H1 (cell line): ENCODE data around the gene OLIG2. TPM values are rescaled to one million over a fixed set of nuclear protein-coding genes. Genes with fewer than 3 reads are reported as not detected.

Source experiments
- CTCF ChIA-PET: fragments of 300-600 bp; sonication (Branson Sonifier 250); formaldehyde crosslinking; loops from one replicate; lab custom pipeline; 2021; ENCODE audit not compliant: partially characterized antibody; lab: Charles Lee
- POLR2A ChIA-PET: fragments of 300-600 bp; sonication (Branson Sonifier 250); formaldehyde crosslinking; loops from one replicate; lab custom pipeline; 2021; ENCODE audit warnings: inconsistent platforms; ENCODE audit not compliant: partially characterized antibody; lab: Charles Lee
- DNase-seq, 2 experiments: peaks; one replicate each; pipeline versions ENCODE4 v3.0.0 to v3.0.0-alpha.2; 2010 to 2022; ENCODE audit warnings: low spot score in 2 of 2, low read depth in 1 of 2, mixed read lengths in 1 of 2
- FAIRE-seq: peaks from 2 replicates; lab custom pipeline; 2011; peaks lifted over from hg19 to GRCh38; lab: Jason Lieb, UNC
- H2AFZ ChIP-seq: 2 replicates; pipeline ENCODE4 v1.8.1; 2012; ENCODE audit warnings: low read length, inconsistent platforms
- H2AK5ac ChIP-seq: 2 replicates; pipeline ENCODE4 v1.6.1; 2013; ENCODE audit warnings: low read depth, low read length
- H2BK120ac ChIP-seq: replicated peaks from 2 replicates; pipeline ENCODE3; 2013; ENCODE audit warnings: low read depth, low read length, inconsistent platforms
- H2BK12ac ChIP-seq: 2 replicates; pipeline ENCODE4 v1.6.1; 2013; ENCODE audit warnings: low read depth, low read length
- H2BK15ac ChIP-seq: 2 replicates; pipeline ENCODE4 v1.6.1; 2013; ENCODE audit warnings: low read length
- H2BK20ac ChIP-seq: 2 replicates; pipeline ENCODE4 v1.6.1; 2013; ENCODE audit warnings: low read length
- H2BK5ac ChIP-seq: 2 replicates; pipeline ENCODE4 v1.6.1; 2013; ENCODE audit warnings: low read depth, low read length
- H3K14ac ChIP-seq: 2 replicates; pipeline ENCODE4 v1.6.1; 2013; ENCODE audit warnings: inconsistent platforms; ENCODE audit not compliant: insufficient read length
- H3K18ac ChIP-seq: 2 replicates; pipeline ENCODE4 v1.6.1; 2013; ENCODE audit warnings: low read length; ENCODE audit errors: extremely low read depth
- H3K23ac ChIP-seq: 2 replicates; pipeline ENCODE4 v1.6.1; 2013; ENCODE audit warnings: inconsistent platforms; ENCODE audit not compliant: insufficient read length
- H3K23me2 ChIP-seq: 2 replicates; pipeline ENCODE4 v1.6.1; 2013; ENCODE audit warnings: low read depth, low read length
- H3K27ac ChIP-seq: 2 replicates; pipeline ENCODE4 v1.6.1; 2011; ENCODE audit warnings: low read depth, low read length, inconsistent platforms
- H3K27me3 ChIP-seq, 4 experiments: replicated peaks in 1 of 4; 1 replicate in 1 of 4; 2 replicates in 3 of 4; pipeline versions ENCODE4 v1.6.1 to v1.8.1; 2011 to 2013; ENCODE audit warnings: low read length in 3 of 4, mild to moderate bottlenecking in 3 of 4, inconsistent platforms in 2 of 4, mixed read lengths in 2 of 4, moderate library complexity in 1 of 4; ENCODE audit not compliant: control insufficient read depth in 3 of 4, insufficient read depth in 3 of 4; ENCODE audit errors: extremely low read depth in 1 of 4
- H3K36me3 ChIP-seq, 4 experiments: 2 replicates each; pipeline versions ENCODE4 v1.6.1 to v1.8.1; 2011 to 2013; ENCODE audit warnings: mild to moderate bottlenecking in 4 of 4, low read length in 3 of 4, moderate library complexity in 2 of 4, control low read depth in 1 of 4, inconsistent platforms in 1 of 4; ENCODE audit not compliant: insufficient read depth in 4 of 4, control insufficient read depth in 2 of 4
- H3K4ac ChIP-seq: replicated peaks from 2 replicates; pipeline ENCODE3; 2013; ENCODE audit warnings: low read length, low read depth, mixed read lengths, inconsistent platforms; ENCODE audit not compliant: insufficient read length
- H3K4me1 ChIP-seq, 4 experiments: replicated peaks in 1 of 4; 1 replicate in 1 of 4; 2 replicates in 3 of 4; pipeline versions ENCODE4 v1.6.1 to v1.8.1; 2011 to 2013; ENCODE audit warnings: low read length in 3 of 4, inconsistent platforms in 2 of 4, mixed read lengths in 1 of 4; ENCODE audit not compliant: insufficient read depth in 4 of 4, control insufficient read depth in 3 of 4
- H3K4me2 ChIP-seq, 2 experiments: 2 replicates each; pipeline versions ENCODE4 v1.6.1 to v1.8.1; 2011 to 2013; ENCODE audit warnings: low read depth in 2 of 2, low read length in 2 of 2, control low read depth in 1 of 2, inconsistent platforms in 1 of 2, mild to moderate bottlenecking in 1 of 2; ENCODE audit not compliant: insufficient read depth in 1 of 2
- H3K4me3 ChIP-seq, 4 experiments: fragments of 200-600, 300-600 bp in 1 of 4; sonication (generic), shearing (Covaris generic), sonication (Bioruptor Twin) in 1 of 4; 2 replicates each; pipeline versions ENCODE4 v1.5.1 to v1.8.1; 2011 to 2016; ENCODE audit warnings: low read length in 4 of 4, low read depth in 3 of 4, control low read depth in 2 of 4, inconsistent platforms in 2 of 4, mild to moderate bottlenecking in 2 of 4, mixed read lengths in 1 of 4, moderate library complexity in 1 of 4; ENCODE audit not compliant: insufficient read depth in 2 of 4; ENCODE audit errors: extremely low read depth in 1 of 4
- H3K56ac ChIP-seq: replicated peaks from 2 replicates; pipeline ENCODE3; 2013; ENCODE audit warnings: low read depth, mild to moderate bottlenecking, mixed read lengths, low read length, inconsistent platforms; ENCODE audit not compliant: insufficient read length
- H3K79me1 ChIP-seq: 2 replicates; pipeline ENCODE4 v1.6.1; 2013; ENCODE audit warnings: low read depth, low read length, control low read depth
- H3K79me2 ChIP-seq, 2 experiments: 2 replicates each; pipeline versions ENCODE4 v1.6.1 to v1.8.1; 2012 to 2013; ENCODE audit warnings: low read length in 2 of 2, mild to moderate bottlenecking in 2 of 2, inconsistent platforms in 1 of 2; ENCODE audit not compliant: insufficient read depth in 2 of 2, control insufficient read depth in 1 of 2
- H3K9ac ChIP-seq, 4 experiments: replicated peaks in 1 of 4; 1 replicate in 1 of 4; 2 replicates in 3 of 4; pipeline versions ENCODE4 v1.6.1 to v1.8.1; 2011 to 2013; ENCODE audit warnings: low read depth in 3 of 4, low read length in 3 of 4, control low read depth in 2 of 4, mild to moderate bottlenecking in 2 of 4, moderate library complexity in 2 of 4, inconsistent platforms in 1 of 4; ENCODE audit errors: extremely low read depth in 1 of 4
- H3K9me3 ChIP-seq, 2 experiments: 2 replicates each; pipeline versions ENCODE4 v1.6.1 to v1.8.1; 2012 to 2013; ENCODE audit warnings: mild to moderate bottlenecking in 2 of 2, moderate library complexity in 2 of 2, control low read depth in 1 of 2, inconsistent platforms in 1 of 2, low read depth in 1 of 2, low read length in 1 of 2, mixed read lengths in 1 of 2; ENCODE audit not compliant: insufficient read depth in 2 of 2
- H4K20me1 ChIP-seq, 2 experiments: replicated peaks in 1 of 2; 2 replicates each; pipeline versions ENCODE3 to v1.8.1; 2011 to 2013; ENCODE audit warnings: inconsistent platforms in 2 of 2, low read length in 2 of 2, mild to moderate bottlenecking in 1 of 2; ENCODE audit not compliant: insufficient read depth in 2 of 2, control insufficient read depth in 1 of 2
- H4K5ac ChIP-seq: 2 replicates; pipeline ENCODE4 v1.6.1; 2013; ENCODE audit warnings: low read length, low read depth, mixed read lengths, inconsistent platforms; ENCODE audit not compliant: insufficient read length
- H4K8ac ChIP-seq: 2 replicates; pipeline ENCODE4 v1.8.0; 2013; ENCODE audit warnings: mild to moderate bottlenecking, moderate library complexity, low read length, inconsistent platforms; ENCODE audit not compliant: insufficient read depth; ENCODE audit errors: extremely low read depth
- H4K91ac ChIP-seq: replicated peaks from 2 replicates; pipeline ENCODE3; 2013; ENCODE audit warnings: low read length, mixed read lengths, inconsistent platforms; ENCODE audit not compliant: insufficient read length
- E2F6 ChIP-seq: IDR thresholded peaks from 2 replicates; pipeline ENCODE4 v1.6.1; 2012; ENCODE audit warnings: inconsistent platforms
- NRF1 ChIP-seq: IDR thresholded peaks from 2 replicates; pipeline ENCODE4 v1.6.1; 2011; ENCODE audit warnings: mild to moderate bottlenecking, low read depth, low read length, improper control_type of control experiment
- RXRA ChIP-seq: IDR thresholded peaks from 2 replicates; pipeline ENCODE4 v1.6.1; 2011; ENCODE audit warnings: low read depth, mild to moderate bottlenecking, low read length, moderate library complexity; ENCODE audit not compliant: insufficient read depth
- WGBS, 2 experiments: shearing (Covaris generic) in 1 of 2; methylation state at CpG; one replicate each; pipeline versions ENCODE4 v1.1.6 to v1.1.7; 2013 to 2015; ENCODE audit warnings: low lambda C conversion rate in 2 of 2, mixed read lengths in 2 of 2, inconsistent platforms in 1 of 2, low coverage in 1 of 2, missing lambda C conversion rate in 1 of 2; ENCODE audit not compliant: insufficient replicate concordance in 2 of 2, insufficient coverage in 1 of 2, insufficient read length in 1 of 2; ENCODE audit errors: extremely low coverage in 1 of 2, missing lambda C conversion rate in 1 of 2; 5-methylcytosine and 5-hydroxymethylcytosine counted together
- polyA plus RNA-seq, 7 experiments: library from polyadenylated mRNA; depleted of rRNA in 3 of 7; stranded (reverse) in 5 of 7; unstranded in 2 of 7; fragments of >200 nt in 5 of 7; fragments of 200-250 nt in 2 of 7; gene quantifications; 1 replicate in 5 of 7; 2 replicates in 1 of 7; 4 replicates in 1 of 7; pipeline versions ENCODE4 v1.2.1 to v1.2.3, GENCODE V29; 2011 to 2013; ENCODE audit warnings: missing spikeins in 2 of 7, mixed read lengths in 2 of 7
- total RNA-seq: library from RNA; stranded (reverse); fragmentation: NEBNext Ultra II Directional; extraction: Animal tissue kit (Norgen Biotek cat#: 25700); gene quantifications from 2 replicates; pipeline ENCODE4 v1.2.1, GENCODE V29; 2021
- TF ChIP-seq, protein P1 (sequence below): IDR thresholded peaks from 2 replicates; pipeline ENCODE4 v1.6.1; 2012; ENCODE audit warnings: inconsistent platforms
- TF ChIP-seq, protein P2 (sequence below): IDR thresholded peaks from 2 replicates; pipeline ENCODE4 v1.6.1; 2011; ENCODE audit warnings: low read length, improper control_type of control experiment

Gene OLIG2
- total and polyA plus RNA-seq, 2 of the 8 experiments (the other 6 are each of a cell fraction or from before 2014, with no cell fraction given): 0.79 TPM; not detected in 1

DNA sequence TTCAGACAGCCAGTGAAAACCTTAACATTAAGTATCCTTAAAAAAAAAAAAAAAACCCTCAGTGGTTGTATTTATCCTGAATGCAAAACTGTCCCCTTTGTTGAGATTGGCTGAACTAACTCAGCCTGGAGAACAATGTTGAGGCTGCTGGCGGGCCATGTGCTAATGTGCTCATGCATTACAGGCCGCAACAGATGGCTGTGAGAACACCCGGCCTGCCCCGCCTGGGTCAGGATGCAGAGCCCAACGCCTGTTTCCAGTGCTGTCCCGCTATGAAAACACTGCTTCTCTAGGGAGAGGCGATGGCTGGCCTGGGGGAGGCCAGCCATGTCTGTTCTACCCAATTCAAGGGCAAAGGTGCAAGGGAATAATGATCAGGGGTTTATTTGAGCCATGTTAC lies 13.8 kb downstream of the OLIG2 start:
- CTCF ChIA-PET: interaction anchor here (1.2 to 1.3 kb wide), 2 partner anchors 88 to 263 kb away, joined by 3 read pairs; no protein-coding TSS in a partner anchor
- WGBS, 2 experiments: 70% methylated on average over 7 of the region's 7 CpGs; no CpG with 5 or more reads in 1 of the 2 experiments
- Histone ChIP-seq H4K91ac (no peak overlapping the region), H4K8ac (no peak overlapping the region), H2BK120ac (no peak overlapping the region), H3K79me1 (no peaks in the 10 kb centered on the region), H3K4ac (no peak overlapping the region), H4K5ac (no peak overlapping the region), H3K56ac (no peak overlapping the region), H2BK12ac (no peak overlapping the region), H3K27me3 (peaks cover 12 to 27% (median 17%) of the 10 kb centered on the region in 4 experiments), H3K4me1 (peaks cover 3 to 21% (median 10%) of the 10 kb centered on the region in 4 experiments; a peak in 6 of 7 replicates), H2AK5ac (no peak overlapping the region), H2AFZ (no peak overlapping the region), H3K4me3 (no peak overlapping the region), H2BK15ac (no peak overlapping the region), H3K23ac (no peak overlapping the region), H3K36me3 (no peaks in the 10 kb centered on the region), H3K9me3 (no peaks in the 10 kb centered on the region), H3K27ac (no peak overlapping the region), H3K18ac (no peak overlapping the region), H3K79me2 (no peaks in the 10 kb centered on the region), H3K9ac (no peak overlapping the region), H3K4me2 (no peak overlapping the region), H2BK20ac (no peak overlapping the region), H4K20me1 (peaks cover 1 to 2% of the 10 kb centered on the region in 2 experiments), H3K23me2 (no peaks in the 10 kb centered on the region), H2BK5ac (no peak overlapping the region), H3K14ac (no peak overlapping the region)
- DNase-seq (no peak), FAIRE-seq (no peak)
- POLR2A ChIA-PET: no interaction called here
- peak; percentile 69; the same call in 1 of the 2 replicates for TF ChIP-seq E2F6
- no peak for TF ChIP-seq NRF1
- TF ChIP-seq RXRA: no peak
- TF ChIP-seq, protein P1, sequence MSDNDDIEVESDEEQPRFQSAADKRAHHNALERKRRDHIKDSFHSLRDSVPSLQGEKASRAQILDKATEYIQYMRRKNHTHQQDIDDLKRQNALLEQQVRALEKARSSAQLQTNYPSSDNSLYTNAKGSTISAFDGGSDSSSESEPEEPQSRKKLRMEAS: peak; percentile 88
- TF ChIP-seq, protein P2, sequence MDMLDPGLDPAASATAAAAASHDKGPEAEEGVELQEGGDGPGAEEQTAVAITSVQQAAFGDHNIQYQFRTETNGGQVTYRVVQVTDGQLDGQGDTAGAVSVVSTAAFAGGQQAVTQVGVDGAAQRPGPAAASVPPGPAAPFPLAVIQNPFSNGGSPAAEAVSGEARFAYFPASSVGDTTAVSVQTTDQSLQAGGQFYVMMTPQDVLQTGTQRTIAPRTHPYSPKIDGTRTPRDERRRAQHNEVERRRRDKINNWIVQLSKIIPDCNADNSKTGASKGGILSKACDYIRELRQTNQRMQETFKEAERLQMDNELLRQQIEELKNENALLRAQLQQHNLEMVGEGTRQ: no peak
